ENCODE measurements around the gene STAC.

- no peak for TF ChIP-seq HNRNPH1 (optimal IDR thresholded peaks at IDR 0.05; ENCODE audit: low read depth, low read length)
- TF ChIP-seq ERF (CRISPR knock-in tag; IDR thresholded peaks at IDR 0.05) = no peak
- TF ChIP-seq, protein P1, sequence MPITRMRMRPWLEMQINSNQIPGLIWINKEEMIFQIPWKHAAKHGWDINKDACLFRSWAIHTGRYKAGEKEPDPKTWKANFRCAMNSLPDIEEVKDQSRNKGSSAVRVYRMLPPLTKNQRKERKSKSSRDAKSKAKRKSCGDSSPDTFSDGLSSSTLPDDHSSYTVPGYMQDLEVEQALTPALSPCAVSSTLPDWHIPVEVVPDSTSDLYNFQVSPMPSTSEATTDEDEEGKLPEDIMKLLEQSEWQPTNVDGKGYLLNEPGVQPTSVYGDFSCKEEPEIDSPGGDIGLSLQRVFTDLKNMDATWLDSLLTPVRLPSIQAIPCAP (CRISPR knock-in tag; IDR thresholded peaks at IDR 0.05; ENCODE audit: borderline replicate concordance) = no peak
- TF ChIP-seq POLR2A (conservative IDR thresholded peaks at IDR 0.05) = no peak
- TF ChIP-seq NFE2L1 (tag; IDR thresholded peaks at IDR 0.05; ENCODE audit: borderline replicate concordance, low read depth) = no peak
- no peak for TF ChIP-seq ZNF274 (IDR thresholded peaks at IDR 0.05; ENCODE audit: borderline replicate concordance, low read depth, low read length)
- TF ChIP-seq, protein P2, sequence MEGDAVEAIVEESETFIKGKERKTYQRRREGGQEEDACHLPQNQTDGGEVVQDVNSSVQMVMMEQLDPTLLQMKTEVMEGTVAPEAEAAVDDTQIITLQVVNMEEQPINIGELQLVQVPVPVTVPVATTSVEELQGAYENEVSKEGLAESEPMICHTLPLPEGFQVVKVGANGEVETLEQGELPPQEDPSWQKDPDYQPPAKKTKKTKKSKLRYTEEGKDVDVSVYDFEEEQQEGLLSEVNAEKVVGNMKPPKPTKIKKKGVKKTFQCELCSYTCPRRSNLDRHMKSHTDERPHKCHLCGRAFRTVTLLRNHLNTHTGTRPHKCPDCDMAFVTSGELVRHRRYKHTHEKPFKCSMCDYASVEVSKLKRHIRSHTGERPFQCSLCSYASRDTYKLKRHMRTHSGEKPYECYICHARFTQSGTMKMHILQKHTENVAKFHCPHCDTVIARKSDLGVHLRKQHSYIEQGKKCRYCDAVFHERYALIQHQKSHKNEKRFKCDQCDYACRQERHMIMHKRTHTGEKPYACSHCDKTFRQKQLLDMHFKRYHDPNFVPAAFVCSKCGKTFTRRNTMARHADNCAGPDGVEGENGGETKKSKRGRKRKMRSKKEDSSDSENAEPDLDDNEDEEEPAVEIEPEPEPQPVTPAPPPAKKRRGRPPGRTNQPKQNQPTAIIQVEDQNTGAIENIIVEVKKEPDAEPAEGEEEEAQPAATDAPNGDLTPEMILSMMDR (IDR thresholded peaks at IDR 0.05 in 2 of 3, conservative IDR thresholded peaks at IDR 0.05 in 1 of 3; ENCODE audit: insufficient read depth in 2 of 3, low read depth in 1 of 3, low read length in 3 of 3) = no peak
- no peak for TF ChIP-seq JUN (IDR thresholded peaks at IDR 0.05; ENCODE audit: borderline replicate concordance, low read depth, low read length)
- no peak for TF ChIP-seq JUN (CRISPR knock-in tag; IDR thresholded peaks at IDR 0.05; ENCODE audit: borderline replicate concordance)
- no peak for TF ChIP-seq DMBX1 (CRISPR knock-in tag; IDR thresholded peaks at IDR 0.05; ENCODE audit: borderline replicate concordance)
- no peak for TF ChIP-seq CSDE1 (IDR thresholded peaks at IDR 0.05)
- no peak for TF ChIP-seq ZNF592 (IDR thresholded peaks at IDR 0.05)
- TF ChIP-seq, protein P3, sequence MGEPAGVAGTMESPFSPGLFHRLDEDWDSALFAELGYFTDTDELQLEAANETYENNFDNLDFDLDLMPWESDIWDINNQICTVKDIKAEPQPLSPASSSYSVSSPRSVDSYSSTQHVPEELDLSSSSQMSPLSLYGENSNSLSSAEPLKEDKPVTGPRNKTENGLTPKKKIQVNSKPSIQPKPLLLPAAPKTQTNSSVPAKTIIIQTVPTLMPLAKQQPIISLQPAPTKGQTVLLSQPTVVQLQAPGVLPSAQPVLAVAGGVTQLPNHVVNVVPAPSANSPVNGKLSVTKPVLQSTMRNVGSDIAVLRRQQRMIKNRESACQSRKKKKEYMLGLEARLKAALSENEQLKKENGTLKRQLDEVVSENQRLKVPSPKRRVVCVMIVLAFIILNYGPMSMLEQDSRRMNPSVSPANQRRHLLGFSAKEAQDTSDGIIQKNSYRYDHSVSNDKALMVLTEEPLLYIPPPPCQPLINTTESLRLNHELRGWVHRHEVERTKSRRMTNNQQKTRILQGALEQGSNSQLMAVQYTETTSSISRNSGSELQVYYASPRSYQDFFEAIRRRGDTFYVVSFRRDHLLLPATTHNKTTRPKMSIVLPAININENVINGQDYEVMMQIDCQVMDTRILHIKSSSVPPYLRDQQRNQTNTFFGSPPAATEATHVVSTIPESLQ (CRISPR knock-in tag; IDR thresholded peaks at IDR 0.05) = no peak
- no peak for TF ChIP-seq YY1 (IDR thresholded peaks at IDR 0.05; ENCODE audit: borderline replicate concordance in 1 of 3, control insufficient read depth in 1 of 3, extremely low read depth in 1 of 3, insufficient read depth in 3 of 3, insufficient read length in 1 of 3, insufficient replicate concordance in 2 of 3, low read depth in 1 of 3, low read length in 2 of 3)
Observed at GRCh38 chr3:36409862-36410261, 29.6 kb downstream of the STAC start.

Data from K562 (cell line).